Left ventricle myocardium inferior (tissue), 1 donor: ENCODE data around the gene PCBP3. TPM values are rescaled to one million over a fixed set of nuclear protein-coding genes. Genes with fewer than 3 reads are reported as not detected.
"Not testable (repeated sequence)": the region's sequence is repeated elsewhere in the genome, so short reads cannot be mapped to it uniquely, and the experiment has no call there.

Experiments
- DNase-seq: peaks from one replicate; pipeline ENCODE4 v3.0.0-alpha.2; 2020
- H3K27ac ChIP-seq: fragments of 200-600 bp; replicated peaks from 2 replicates; pipeline ENCODE4 v1.8.0; 2021
- H3K27me3 ChIP-seq: fragments of 200-600 bp; 2 replicates; pipeline ENCODE4 v1.8.0; 2021; ENCODE audit warnings: low read depth
- H3K36me3 ChIP-seq: fragments of 200-600 bp; 2 replicates; pipeline ENCODE4 v1.8.0; 2021
- H3K4me1 ChIP-seq: fragments of 200-600 bp; 2 replicates; pipeline ENCODE4 v1.8.0; 2021
- H3K4me3 ChIP-seq: fragments of 200-600 bp; 2 replicates; pipeline ENCODE4 v1.8.0; 2021; ENCODE audit warnings: mild to moderate bottlenecking, moderate library complexity
- H3K9me3 ChIP-seq: fragments of 200-600 bp; replicated peaks from 2 replicates; pipeline ENCODE4 v1.8.0; 2021
- CTCF ChIP-seq: fragments of 200-600 bp; IDR thresholded peaks from 2 replicates; pipeline ENCODE4 v1.8.0; 2021; ENCODE audit warnings: antibody characterized with exemption, mild to moderate bottlenecking, borderline replicate concordance
- intact Hi-C: fragments of 100-400 bp; cut with micrococcal nuclease; formaldehyde crosslinking; loops from one replicate; pipeline ENCODE4 v1.11.0; 2022
- total RNA-seq: library from RNA; stranded (reverse); fragmentation: NEBNext Ultra II Directional; extraction: Animal tissue kit (Norgen Biotek cat#: 25700); gene quantifications from one replicate; pipeline ENCODE4 v1.2.1, GENCODE V29; 2021
- donor health status: DM: no; HTN: yes; CAD: no; lungs with severe emphysema.

PCBP3 gene
- total RNA-seq, 1 donor from 2014 or later, result 2.9 TPM

GRCh38 chr21:45718413-45718812 is 74.9 kb downstream of the PCBP3 start:
- Histone ChIP-seq H3K4me1 (no peaks in the 10 kb centered on the region), H3K27me3 (peaks cover 12% of the 10 kb centered on the region), H3K27ac (no peak overlapping the region), H3K9me3 (peaks cover 21% of the 10 kb centered on the region), H3K36me3 (no peaks in the 10 kb centered on the region), H3K4me3 (no peak overlapping the region)
- DNase-seq, result no peak
- no peak for TF ChIP-seq CTCF
- intact Hi-C loops, result no loop called here

- no peaks in the 10 kb centered on the region for H3K4me1 ChIP-seq
- intact Hi-C loops, result no loop called here
- TF ChIP-seq CTCF, result no peak
Measured at GRCh38 chr21:45719177-45719802, 75.8 kb downstream of the PCBP3 start.

GRCh38 chr21:45720204-45720603 is 76.7 kb downstream of the PCBP3 start:
- intact Hi-C loops, H3K4me3 ChIP-seq, H3K4me1 ChIP-seq, H3K36me3 ChIP-seq, H3K27ac ChIP-seq, DNase-seq: not testable (repeated sequence)
- Histone ChIP-seq H3K9me3 (peaks cover 18% of the 10 kb centered on the region), H3K27me3 (peaks cover 12% of the 10 kb centered on the region)

More at GRCh38 chr21:45719177-45719802, 75.8 kb downstream of the PCBP3 start:
- peaks cover 21% of the 10 kb centered on the region for H3K9me3 ChIP-seq
- H3K4me3 ChIP-seq, result no peak overlapping the region
- DNase-seq, result no peak
- peaks cover 12% of the 10 kb centered on the region for H3K27me3 ChIP-seq
- H3K27ac ChIP-seq, result no peak overlapping the region
- H3K36me3 ChIP-seq, result no peaks in the 10 kb centered on the region

- H3K27ac ChIP-seq, result no peak overlapping the region
- H3K9me3 ChIP-seq, result peaks cover 4% of the 10 kb centered on the region
- no peak for TF ChIP-seq CTCF
- H3K36me3 ChIP-seq, result no peaks in the 10 kb centered on the region
- intact Hi-C loops, result no loop called here
- H3K27me3 ChIP-seq, result peaks cover 12% of the 10 kb centered on the region
- H3K4me3 ChIP-seq, result no peak overlapping the region
- H3K4me1 ChIP-seq, result no peaks in the 10 kb centered on the region
- DNase-seq, result no peak
Measured at GRCh38 chr21:45721671-45722070, 78.1 kb downstream of the PCBP3 start.

- Histone ChIP-seq H3K27ac (no peak overlapping the region), H3K27me3 (peaks cover 11% of the 10 kb centered on the region), H3K9me3 (no peaks in the 10 kb centered on the region), H3K36me3 (no peaks in the 10 kb centered on the region), H3K4me3 (no peak overlapping the region), H3K4me1 (no peaks in the 10 kb centered on the region)
- intact Hi-C loops, result no loop called here
- no peak for TF ChIP-seq CTCF
- no peak for DNase-seq
Measured at GRCh38 chr21:45723049-45723958, 79.8 kb downstream of the PCBP3 start.
